Measurements from ENCODE around the gene TBL1X. TPM values are rescaled to one million over a fixed set of nuclear protein-coding genes. Genes with fewer than 3 reads are reported as not detected.

TBL1X gene
- total and polyA plus RNA-seq, 2 donors (not counting 1 experiment from before 2014, with no cell fraction given): 8.8 to 65.1 TPM

- CTCF ChIA-PET: interaction anchor here (1.0 kb wide), 1 partner anchor 22 kb away, joined by 3 read pairs; no protein-coding TSS in a partner anchor
- H2AFZ ChIP-seq (ENCODE audit: insufficient read depth, low read depth, low read length, poor library complexity, severe bottlenecking): no peak overlapping the region
- H3K4me1 Mint-ChIP-seq: peaks cover 19% of the 10 kb centered on the region
- H4K20me1 ChIP-seq (ENCODE audit: control insufficient read depth, insufficient read depth, low read length, poor library complexity, severe bottlenecking): peaks cover 9% of the 10 kb centered on the region
- no peak overlapping the region for H3K27ac ChIP-seq (ENCODE audit: low read length in 2 of 2)
- H3K4me3 Mint-ChIP-seq: no peak overlapping the region
- no CpG with 5 or more reads among the region's 6 CpGs for WGBS (ENCODE audit: insufficient coverage)
- no peaks in the 10 kb centered on the region for H3K9me3 ChIP-seq (ENCODE audit: control extremely low read depth in 1 of 3, control insufficient read depth in 2 of 3, insufficient read depth in 1 of 3, low read length in 2 of 3)
- TF ChIP-seq EZH2 (IDR thresholded peaks at IDR 0.05; ENCODE audit: borderline replicate concordance, insufficient read depth, low read depth, low read length, poor library complexity, severe bottlenecking) (no peak), CTCF (IDR thresholded peaks at IDR 0.05) (no peak)
- H3K27ac Mint-ChIP-seq: no peak overlapping the region
- ATAC-seq (ENCODE audit: low read depth) (no peak), DNase-seq (no peak)
- intact Hi-C loops (cut with micrococcal nuclease): no loop called here
- no peak overlapping the region for H3K9ac ChIP-seq (ENCODE audit: low read length)
- no peaks in the 10 kb centered on the region for H3K27me3 ChIP-seq (replicated peaks in 1 of 4; ENCODE audit: control extremely low read depth in 1 of 4, control insufficient read depth in 3 of 4, insufficient read depth in 4 of 4, low read length in 3 of 4)
- no peaks in the 10 kb centered on the region for H3K4me1 ChIP-seq (ENCODE audit: control insufficient read depth in 2 of 2, insufficient read depth in 2 of 2, low read length in 2 of 2)
- no peak overlapping the region for H3K4me3 ChIP-seq (ENCODE audit: control extremely low read depth in 1 of 5, extremely low read depth in 1 of 5, insufficient read depth in 1 of 5, low read depth in 2 of 5, low read length in 4 of 5)
- POLR2A ChIA-PET: no interaction called here
- no peaks in the 10 kb centered on the region for H3K27me3 Mint-ChIP-seq
- H3K36me3 ChIP-seq (replicated peaks in 1 of 2; ENCODE audit: control extremely low read depth in 1 of 2, control insufficient read depth in 1 of 2, extremely low read depth in 1 of 2, insufficient read depth in 2 of 2, low read length in 1 of 2): no peaks in the 10 kb centered on the region
- H3K9me3 Mint-ChIP-seq (ENCODE audit: insufficient read depth): no peaks in the 10 kb centered on the region
- H3K79me2 ChIP-seq (ENCODE audit: control insufficient read depth, insufficient read depth, low read length): no peaks in the 10 kb centered on the region
- H3K4me2 ChIP-seq (replicated peaks; ENCODE audit: low read depth, low read length, poor library complexity, severe bottlenecking): no peak overlapping the region
Measured at GRCh38 chrX:9628779-9629493, 164.1 kb downstream of the TBL1X start.

- Histone ChIP-seq H3K36me3 (replicated peaks in 1 of 2; ENCODE audit: control extremely low read depth in 1 of 2, control insufficient read depth in 1 of 2, extremely low read depth in 1 of 2, insufficient read depth in 2 of 2, low read length in 1 of 2) (no peaks in the 10 kb centered on the region), H3K4me3 (ENCODE audit: control extremely low read depth in 1 of 5, extremely low read depth in 1 of 5, insufficient read depth in 1 of 5, low read depth in 2 of 5, low read length in 4 of 5) (no peak overlapping the region), H3K27me3 (replicated peaks in 1 of 4; ENCODE audit: control extremely low read depth in 1 of 4, control insufficient read depth in 3 of 4, insufficient read depth in 4 of 4, low read length in 3 of 4) (no peaks in the 10 kb centered on the region), H4K20me1 (ENCODE audit: control insufficient read depth, insufficient read depth, low read length, poor library complexity, severe bottlenecking) (peaks cover 12% of the 10 kb centered on the region), H3K4me1 (ENCODE audit: control insufficient read depth in 2 of 2, insufficient read depth in 2 of 2, low read length in 2 of 2) (no peaks in the 10 kb centered on the region), H3K4me2 (replicated peaks; ENCODE audit: low read depth, low read length, poor library complexity, severe bottlenecking) (no peak overlapping the region), H3K79me2 (ENCODE audit: control insufficient read depth, insufficient read depth, low read length) (peaks cover 3% of the 10 kb centered on the region), H3K9me3 (ENCODE audit: control extremely low read depth in 1 of 3, control insufficient read depth in 2 of 3, insufficient read depth in 1 of 3, low read length in 2 of 3) (no peaks in the 10 kb centered on the region), H2AFZ (ENCODE audit: insufficient read depth, low read depth, low read length, poor library complexity, severe bottlenecking) (no peak overlapping the region), H3K27ac (ENCODE audit: low read length in 2 of 2) (no peak overlapping the region), H3K9ac (ENCODE audit: low read length) (no peak overlapping the region)
- peaks cover 13% of the 10 kb centered on the region for H3K4me1 Mint-ChIP-seq
- H3K27ac Mint-ChIP-seq: no peak overlapping the region
- intact Hi-C loops (cut with micrococcal nuclease): no loop called here
- POLR2A ChIA-PET: no interaction called here
- H3K9me3 Mint-ChIP-seq (ENCODE audit: insufficient read depth): no peaks in the 10 kb centered on the region
- DNase-seq (no peak), ATAC-seq (ENCODE audit: low read depth) (no peak)
- no peak for TF ChIP-seq CTCF (IDR thresholded peaks at IDR 0.05)
- no peak for TF ChIP-seq EZH2 (IDR thresholded peaks at IDR 0.05; ENCODE audit: borderline replicate concordance, insufficient read depth, low read depth, low read length, poor library complexity, severe bottlenecking)
- CTCF ChIA-PET: no interaction called here
- no peaks in the 10 kb centered on the region for H3K27me3 Mint-ChIP-seq
- H3K4me3 Mint-ChIP-seq: no peak overlapping the region
- WGBS (ENCODE audit: insufficient coverage): 100% methylated on average over 2 of the region's 7 CpGs
Measured at GRCh38 chrX:9634551-9634950, 169.7 kb downstream of the TBL1X start.

All from B cell (primary cell).